Transverse colon (tissue), 4 donors: ENCODE measurements around the gene PROK2. TPM values are rescaled to one million over a fixed set of nuclear protein-coding genes. Genes with fewer than 3 reads are reported as not detected.

ENCODE experiments used
- DNase-seq: peaks from one replicate; pipeline ENCODE4 v3.0.0-alpha.2; 2019
- H3K27ac ChIP-seq, 4 donors: fragments of 200-600 bp; sonication (generic); 2 replicates each; pipeline ENCODE4 v1.5.1; 2016 to 2018; ENCODE audit warnings: inconsistent platforms in 4 of 4
- H3K27me3 ChIP-seq: fragments of 200-600 bp; sonication (generic); 2 replicates; pipeline ENCODE4 v1.5.1; 2017; ENCODE audit warnings: inconsistent platforms
- H3K36me3 ChIP-seq, 4 donors: fragments of 200-600 bp; sonication (generic); 2 replicates each; pipeline ENCODE4 v1.5.1; 2017 to 2019; ENCODE audit warnings: inconsistent platforms in 4 of 4
- H3K4me1 ChIP-seq, 4 donors: fragments of 200-600 bp; sonication (generic); 2 replicates each; pipeline ENCODE4 v1.5.1; 2017 to 2020; ENCODE audit warnings: inconsistent platforms in 4 of 4
- H3K4me3 ChIP-seq, 4 donors: fragments of 200-600 bp; sonication (generic); 1 replicate in 1 of 4; 2 replicates in 3 of 4; pipeline versions ENCODE4 v1.5.1 to v1.6.1; 2017 to 2019; ENCODE audit warnings: inconsistent platforms in 4 of 4
- H3K9me3 ChIP-seq, 2 donors: fragments of 200-600 bp; sonication (generic); 2 replicates each; pipeline ENCODE4 v1.5.1; 2017 to 2019; ENCODE audit warnings: inconsistent platforms in 2 of 2
- EP300 ChIP-seq: sonication (generic); formaldehyde crosslinking; IDR thresholded peaks from one replicate; pipeline ENCODE4 v1.6.1; 2017; ENCODE audit warnings: antibody characterized with exemption, low read depth
- POLR2A ChIP-seq: fragments of 450-650 bp; IDR thresholded peaks from one replicate; pipeline ENCODE4 v1.6.1; 2016; ENCODE audit warnings: antibody characterized with exemption, mild to moderate bottlenecking, moderate library complexity
- POLR2AphosphoS5 ChIP-seq, 3 donors: sonication (generic); formaldehyde crosslinking; IDR thresholded peaks; one replicate each; pipeline ENCODE4 v1.6.1; 2016; ENCODE audit warnings: antibody characterized with exemption in 3 of 3
- WGBS, 2 donors: methylation state at CpG; one replicate each; pipeline ENCODE4 v1.1.5; 2018; ENCODE audit warnings: low coverage in 1 of 2; 5-methylcytosine and 5-hydroxymethylcytosine counted together
- in situ Hi-C, 4 donors: fragments of 200-750 bp; cut with MboI; loops; one replicate each; pipeline versions ENCODE4 v1.15.0 to v1.15.1; 2017; ENCODE audit warnings: low sequenced_read_pairs in 3 of 4, low pct_ligation_motif_present in 1 of 4, low pct_unique_long_range_greater_than_20kb in 1 of 4
- intact Hi-C: fragments of 100-400 bp; cut with DNase I; formaldehyde crosslinking; loops from one replicate; pipeline ENCODE4 v1.15.1; 2023; ENCODE audit warnings: low total_unique reads
- total RNA-seq, 4 donors: library from RNA; depleted of rRNA; stranded (reverse); fragments of >200 nt; gene quantifications; one replicate each; pipeline ENCODE4 v1.1.0, GENCODE V29; 2016
- TF ChIP-seq, protein P1 (sequence below), 5 experiments: fragments of 200-600 bp in 3 of 5; fragments of 450-650 bp in 2 of 5; sonication (generic) in 3 of 5; IDR thresholded peaks; 1 replicate in 2 of 5; 2 replicates in 3 of 5; pipeline ENCODE4 v1.5.1; 2016 to 2017; ENCODE audit warnings: antibody characterized with exemption in 5 of 5, inconsistent platforms in 3 of 5, mild to moderate bottlenecking in 2 of 5, moderate library complexity in 1 of 5

The PROK2 gene
- total RNA-seq, 4 donors from 2014 or later = not detected

DNA sequence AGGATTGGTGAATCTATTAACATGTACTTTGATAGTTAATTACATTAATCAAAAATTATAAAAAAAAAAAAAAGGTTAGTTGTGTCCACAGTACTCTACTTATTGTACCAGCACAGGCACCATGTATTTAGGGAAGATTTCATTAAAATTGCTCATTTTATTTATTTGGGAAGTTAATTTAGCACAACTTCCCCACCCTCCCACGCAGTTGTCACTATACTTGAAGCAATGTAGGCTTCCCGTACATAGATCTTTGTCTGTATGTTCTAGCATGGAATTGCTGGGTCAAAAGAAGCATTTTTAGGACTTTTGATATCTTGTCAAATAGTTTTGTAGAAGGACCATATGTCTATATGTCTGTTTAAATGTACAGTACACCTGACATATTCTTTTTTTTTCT, 26.9 kb downstream of the PROK2 start:
- Histone ChIP-seq H3K9me3 (no peaks in the 10 kb centered on the region), H3K4me3 (no peak overlapping the region), H3K36me3 (no peaks in the 10 kb centered on the region), H3K27me3 (peaks cover 53% of the 10 kb centered on the region), H3K27ac (no peak overlapping the region), H3K4me1 (peaks cover 0 to 2% (median under 1%) of the 10 kb centered on the region in 4 donors)
- no peak for DNase-seq
- 81 to 83% methylated on average over 2 of the region's 2 CpGs for WGBS, 2 donors
- in situ Hi-C loops (no loop called here), intact Hi-C loops (no loop called here)
- no peak for TF ChIP-seq EP300

DNA sequence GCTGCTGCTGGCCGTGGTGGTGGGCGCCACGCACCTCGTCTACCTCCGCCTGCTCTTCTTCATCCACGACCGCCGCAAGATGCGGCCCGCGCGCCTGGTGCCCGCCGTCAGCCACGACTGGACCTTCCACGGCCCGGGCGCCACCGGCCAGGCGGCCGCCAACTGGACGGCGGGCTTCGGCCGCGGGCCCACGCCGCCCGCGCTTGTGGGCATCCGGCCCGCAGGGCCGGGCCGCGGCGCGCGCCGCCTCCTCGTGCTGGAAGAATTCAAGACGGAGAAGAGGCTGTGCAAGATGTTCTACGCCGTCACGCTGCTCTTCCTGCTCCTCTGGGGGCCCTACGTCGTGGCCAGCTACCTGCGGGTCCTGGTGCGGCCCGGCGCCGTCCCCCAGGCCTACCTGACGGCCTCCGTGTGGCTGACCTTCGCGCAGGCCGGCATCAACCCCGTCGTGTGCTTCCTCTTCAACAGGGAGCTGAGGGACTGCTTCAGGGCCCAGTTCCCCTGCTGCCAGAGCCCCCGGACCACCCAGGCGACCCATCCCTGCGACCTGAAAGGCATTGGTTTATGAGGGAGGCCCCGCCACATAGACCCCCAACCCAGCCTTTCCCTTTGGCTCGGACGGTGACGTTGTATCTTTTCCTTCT, 30.2 kb downstream of the PROK2 start:
- no peak for TF ChIP-seq POLR2A
- TF ChIP-seq, protein P1, sequence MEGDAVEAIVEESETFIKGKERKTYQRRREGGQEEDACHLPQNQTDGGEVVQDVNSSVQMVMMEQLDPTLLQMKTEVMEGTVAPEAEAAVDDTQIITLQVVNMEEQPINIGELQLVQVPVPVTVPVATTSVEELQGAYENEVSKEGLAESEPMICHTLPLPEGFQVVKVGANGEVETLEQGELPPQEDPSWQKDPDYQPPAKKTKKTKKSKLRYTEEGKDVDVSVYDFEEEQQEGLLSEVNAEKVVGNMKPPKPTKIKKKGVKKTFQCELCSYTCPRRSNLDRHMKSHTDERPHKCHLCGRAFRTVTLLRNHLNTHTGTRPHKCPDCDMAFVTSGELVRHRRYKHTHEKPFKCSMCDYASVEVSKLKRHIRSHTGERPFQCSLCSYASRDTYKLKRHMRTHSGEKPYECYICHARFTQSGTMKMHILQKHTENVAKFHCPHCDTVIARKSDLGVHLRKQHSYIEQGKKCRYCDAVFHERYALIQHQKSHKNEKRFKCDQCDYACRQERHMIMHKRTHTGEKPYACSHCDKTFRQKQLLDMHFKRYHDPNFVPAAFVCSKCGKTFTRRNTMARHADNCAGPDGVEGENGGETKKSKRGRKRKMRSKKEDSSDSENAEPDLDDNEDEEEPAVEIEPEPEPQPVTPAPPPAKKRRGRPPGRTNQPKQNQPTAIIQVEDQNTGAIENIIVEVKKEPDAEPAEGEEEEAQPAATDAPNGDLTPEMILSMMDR (IDR thresholded peaks at IDR 0.05) = no peak
- TF ChIP-seq POLR2AphosphoS5 (IDR thresholded peaks at IDR 0.05) = no peak
- TF ChIP-seq EP300 = no peak
- Histone ChIP-seq H3K27me3 (peaks cover 49% of the 10 kb centered on the region), H3K4me3 (peak overlapping the region in 3 of 4 donors; percentile 43 to 64 (median 44)), H3K4me1 (peaks cover 0 to 4% (median 2%) of the 10 kb centered on the region in 4 donors), H3K27ac (no peak overlapping the region), H3K36me3 (no peaks in the 10 kb centered on the region), H3K9me3 (no peaks in the 10 kb centered on the region)
- 61% methylated on average over 43 of the region's 65 CpGs; no CpG with 5 or more reads in 1 of the 2 donors for WGBS, 2 donors
- DNase-seq = no peak
- intact Hi-C loops = no loop called here
- in situ Hi-C loops = no loop called here

DNA sequence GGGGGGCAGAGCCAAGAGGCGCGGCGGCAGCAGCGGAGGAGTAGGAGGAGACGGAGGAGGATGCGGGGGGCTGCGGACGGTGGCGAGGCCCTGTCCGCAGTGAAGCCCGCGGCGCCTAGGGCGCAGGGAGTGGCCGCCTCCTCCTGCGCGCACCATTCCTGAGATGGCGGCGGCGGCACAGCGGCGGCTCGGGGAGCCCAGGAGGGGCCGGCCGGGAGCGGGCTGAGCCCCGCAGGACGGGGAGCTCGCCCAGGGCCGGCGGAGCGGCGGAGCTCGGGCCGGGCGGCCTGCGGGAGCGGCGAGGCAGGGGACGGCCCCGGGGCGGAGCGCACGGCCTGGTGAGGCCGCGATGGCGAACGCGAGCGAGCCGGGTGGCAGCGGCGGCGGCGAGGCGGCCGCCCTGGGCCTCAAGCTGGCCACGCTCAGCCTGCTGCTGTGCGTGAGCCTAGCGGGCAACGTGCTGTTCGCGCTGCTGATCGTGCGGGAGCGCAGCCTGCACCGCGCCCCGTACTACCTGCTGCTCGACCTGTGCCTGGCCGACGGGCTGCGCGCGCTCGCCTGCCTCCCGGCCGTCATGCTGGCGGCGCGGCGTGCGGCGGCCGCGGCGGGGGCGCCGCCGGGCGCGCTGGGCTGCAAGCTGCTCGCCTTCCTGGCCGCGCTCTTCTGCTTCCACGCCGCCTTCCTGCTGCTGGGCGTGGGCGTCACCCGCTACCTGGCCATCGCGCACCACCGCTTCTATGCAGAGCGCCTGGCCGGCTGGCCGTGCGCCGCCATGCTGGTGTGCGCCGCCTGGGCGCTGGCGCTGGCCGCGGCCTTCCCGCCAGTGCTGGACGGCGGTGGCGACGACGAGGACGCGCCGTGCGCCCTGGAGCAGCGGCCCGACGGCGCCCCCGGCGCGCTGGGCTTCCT, 31.0 kb downstream of the PROK2 start, which contains the start of gene GPR27:
Gene GPR27, plus strand, starts transcription at position 155 of the 909 bp plus-strand sequence. Its CDS starts 195 bp downstream, at position 350.
- Histone ChIP-seq H3K27me3 (peaks cover 49% of the 10 kb centered on the region), H3K4me3 (peak within 1 kb of the TSS in 3 of 4 donors; percentile 43 to 64 (median 44)), H3K36me3 (no peaks in the 10 kb centered on the region), H3K4me1 (peaks cover 0 to 4% (median 2%) of the 10 kb centered on the region in 4 donors), H3K27ac (no peak within 1 kb of the TSS), H3K9me3 (no peaks in the 10 kb centered on the region)
- intact Hi-C loops (no loop called here), in situ Hi-C loops (no loop called here)
- no peak for TF ChIP-seq EP300
- DNase-seq = no peak
- WGBS, 2 donors = 0 to 2% methylated on average over 3 to 39 of the region's 131 CpGs

DNA sequence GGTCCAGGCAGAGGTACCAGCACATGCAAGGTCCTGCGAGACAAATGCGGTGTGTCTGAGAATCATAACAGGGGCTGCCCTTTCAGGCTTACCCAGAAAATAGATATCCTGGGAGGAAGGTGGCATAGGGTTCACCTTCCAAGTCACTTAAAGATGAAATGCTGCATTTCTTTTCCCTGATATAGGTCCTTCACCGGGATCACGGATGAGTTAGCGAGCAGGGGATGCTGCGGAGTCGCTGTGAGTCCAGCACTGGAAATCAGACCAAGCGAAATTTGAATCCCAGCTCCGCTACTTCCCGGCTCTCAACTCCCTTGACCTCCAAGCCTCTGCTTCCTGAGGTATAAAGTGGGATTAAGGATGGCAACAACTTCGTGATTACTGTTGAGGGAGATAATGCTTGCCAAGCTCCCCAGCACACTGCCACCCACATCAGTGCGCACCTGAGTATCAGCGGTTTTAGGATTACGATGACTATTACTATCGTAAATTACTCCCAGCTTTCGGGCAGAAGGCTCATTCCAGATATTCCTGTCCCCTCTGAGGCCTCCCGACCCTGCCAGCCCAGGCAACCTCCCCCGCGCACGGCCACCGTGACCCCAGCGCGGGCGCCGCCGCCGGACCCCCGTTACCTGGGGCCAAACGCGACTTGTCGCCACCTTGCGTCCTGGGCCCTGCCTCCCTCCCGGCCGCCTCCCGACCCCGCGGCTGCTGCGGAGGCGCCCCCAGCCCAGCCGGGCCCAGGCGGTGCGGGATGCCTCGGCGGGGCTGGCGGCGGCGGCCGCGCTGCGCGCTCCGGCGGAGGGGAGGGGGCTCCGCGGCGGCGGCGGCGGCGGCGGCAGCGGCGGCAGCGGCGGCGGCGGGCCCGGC, 31.9 kb downstream of the PROK2 start:
- H3K4me1 ChIP-seq = peaks cover 0 to 4% (median 2%) of the 10 kb centered on the region in 4 donors
- 60% methylated on average over 16 of the region's 68 CpGs; no CpG with 5 or more reads in 1 of the 2 donors for WGBS, 2 donors
- no peak for DNase-seq
- intact Hi-C loops = no loop called here
- peaks cover 49% of the 10 kb centered on the region for H3K27me3 ChIP-seq
- no peak overlapping the region for H3K27ac ChIP-seq
- H3K36me3 ChIP-seq = no peaks in the 10 kb centered on the region
- peak overlapping the region in 3 of 4 donors; percentile 34 to 64 (median 44) for H3K4me3 ChIP-seq
- TF ChIP-seq POLR2A (no peak), EP300 (no peak), POLR2AphosphoS5 (IDR thresholded peaks at IDR 0.05) (no peak)
- TF ChIP-seq, protein P1 (IDR thresholded peaks at IDR 0.05) = no peak
- H3K9me3 ChIP-seq = no peaks in the 10 kb centered on the region
- in situ Hi-C loops = no loop called here
